Effector CD8-positive, alpha-beta T cell (primary cell): ENCODE measurements around the gene SPECC1.
"Not testable (repeated sequence)": the region's sequence is repeated elsewhere in the genome, so short reads cannot be mapped to it uniquely, and the experiment has no call there.

Experiments used
- DNase-seq: peaks from one replicate; lab custom pipeline; 2025; lab: John Stamatoyannopoulos, UW

The SPECC1 gene

DNA sequence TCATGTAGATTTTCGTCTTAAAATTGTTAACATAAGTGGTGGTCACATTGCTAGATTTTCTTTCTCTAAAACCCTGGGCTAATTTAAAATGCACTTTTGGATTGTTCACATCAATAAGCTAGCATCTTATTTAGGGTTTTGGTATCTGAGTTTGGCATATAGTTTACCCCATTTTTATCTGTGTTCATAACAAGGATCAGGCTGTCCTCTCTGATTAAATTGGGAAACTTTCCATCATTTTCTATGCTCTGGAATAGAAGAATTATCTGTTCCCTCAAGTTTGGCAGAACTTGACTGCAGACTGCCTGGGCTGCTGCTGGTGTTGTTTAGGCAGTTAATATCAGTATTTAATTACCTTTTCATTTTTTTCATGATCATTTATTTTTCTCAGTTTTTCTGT is 1.8 kb downstream of the SPECC1 start:
- no peak for DNase-seq

- DNase-seq = no peak
Measured at GRCh38 chr17:20012017-20012536, 2.9 kb downstream of the SPECC1 start.

- DNase-seq = not testable (repeated sequence)
Measured at GRCh38 chr17:20016475-20016992, 7.4 kb downstream of the SPECC1 start.

DNA sequence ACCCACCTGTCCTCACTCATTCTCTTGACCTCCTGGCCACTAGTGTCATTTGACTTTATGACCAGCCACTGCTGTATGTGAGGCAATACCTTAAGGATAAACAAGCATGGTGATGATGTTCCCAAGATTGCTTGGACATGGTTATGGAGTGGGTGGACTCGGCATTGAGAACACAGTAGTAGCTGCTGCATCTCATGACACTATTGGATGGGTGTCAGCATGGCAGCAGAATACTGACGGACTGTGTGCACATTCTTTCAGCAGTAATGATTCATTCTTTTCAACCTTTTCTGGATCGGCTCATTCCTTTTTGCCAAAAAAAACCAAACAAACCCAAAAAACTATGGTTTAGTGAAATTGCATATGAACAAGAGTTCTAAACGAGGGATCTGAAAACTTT is 13.5 kb downstream of the SPECC1 start:
- no peak for DNase-seq

DNA sequence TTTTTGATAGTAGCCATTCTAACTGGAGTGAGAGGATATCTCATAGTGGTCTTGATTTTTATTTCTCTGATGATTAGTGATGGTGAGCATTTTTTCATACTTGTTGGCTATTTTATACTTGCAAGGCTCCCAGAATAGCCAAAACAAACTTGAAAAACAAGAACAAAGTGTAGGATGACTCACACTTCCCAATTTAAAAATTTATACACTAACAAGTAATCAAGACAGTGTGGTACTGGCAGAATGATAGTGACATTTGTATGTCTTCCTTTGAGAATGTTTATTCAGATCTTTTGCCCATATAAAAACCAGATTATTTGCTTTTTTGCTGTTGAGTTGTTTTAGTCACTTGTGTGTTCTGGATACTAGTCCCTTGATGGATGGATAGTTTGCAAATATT is 17.8 kb downstream of the SPECC1 start:
- no peak for DNase-seq

- DNase-seq = no peak
Measured at GRCh38 chr17:20028443-20028842, 19.3 kb downstream of the SPECC1 start.

GRCh38 chr17:20032636-20033035 is 23.5 kb downstream of the SPECC1 start:
- DNase-seq = no peak

GRCh38 chr17:20033415-20033814 is 24.3 kb downstream of the SPECC1 start:
- no peak for DNase-seq

DNA sequence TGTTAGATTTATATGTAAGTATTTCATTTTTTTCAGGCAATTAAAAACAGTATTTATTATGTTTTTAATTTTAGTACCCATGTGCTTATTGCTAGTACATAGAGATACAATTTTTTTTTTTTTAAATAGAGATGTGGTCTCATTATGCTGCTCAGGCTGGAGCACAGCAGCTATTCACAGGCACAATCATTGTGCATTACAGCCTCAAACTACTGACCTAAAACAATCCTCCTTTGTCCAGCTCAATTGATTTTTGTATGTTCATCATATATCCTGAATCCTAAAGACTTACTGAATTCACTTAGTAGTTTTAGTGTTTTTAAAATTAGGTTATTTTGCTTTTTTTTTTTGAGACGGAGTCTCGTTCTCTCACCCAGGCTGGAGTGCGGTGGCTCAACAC is 26.3 kb downstream of the SPECC1 start:
- no peak for DNase-seq

DNA sequence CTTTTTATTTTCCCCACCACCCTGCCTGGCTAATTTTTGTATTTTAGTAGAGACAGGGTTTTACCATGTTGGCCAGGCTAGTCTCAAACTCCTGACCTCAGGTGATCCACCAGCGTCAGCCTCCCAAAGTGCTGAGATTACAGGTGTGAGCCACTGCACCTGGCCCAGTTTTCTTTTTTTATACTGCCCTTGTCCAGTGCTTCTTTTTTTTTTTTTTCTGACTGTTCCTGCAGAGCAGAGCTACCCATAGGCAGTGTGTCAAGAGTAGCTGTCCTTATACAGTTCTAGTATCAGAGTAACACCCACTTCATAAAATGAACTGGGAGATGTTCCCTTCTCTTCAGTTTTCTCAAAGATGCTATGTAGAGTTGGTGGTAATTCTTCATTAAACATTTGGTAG is 28.1 kb downstream of the SPECC1 start:
- DNase-seq = not testable (repeated sequence)

DNA sequence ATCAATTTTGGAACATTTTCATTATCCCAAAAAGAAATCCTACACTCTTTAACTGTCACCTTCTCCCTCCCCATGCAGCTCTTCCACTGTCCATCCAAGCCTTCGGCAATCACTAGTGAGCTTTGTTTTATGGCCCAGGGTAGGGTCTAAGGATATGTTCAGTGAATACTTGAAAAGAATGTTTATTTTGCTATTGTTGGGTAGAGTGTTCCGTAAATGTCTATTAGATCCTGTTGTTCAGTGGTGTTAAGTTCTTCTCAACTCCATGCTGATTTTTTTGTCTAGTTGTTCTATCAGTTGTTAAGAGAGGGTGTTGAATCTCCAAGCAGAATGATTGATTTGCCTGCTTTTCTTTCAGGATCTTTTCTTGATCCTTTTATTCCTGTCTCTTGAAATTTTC is 29.9 kb downstream of the SPECC1 start:
- no peak for DNase-seq

GRCh38 chr17:20040216-20040615 is 31.1 kb downstream of the SPECC1 start:
- no peak for DNase-seq

DNA sequence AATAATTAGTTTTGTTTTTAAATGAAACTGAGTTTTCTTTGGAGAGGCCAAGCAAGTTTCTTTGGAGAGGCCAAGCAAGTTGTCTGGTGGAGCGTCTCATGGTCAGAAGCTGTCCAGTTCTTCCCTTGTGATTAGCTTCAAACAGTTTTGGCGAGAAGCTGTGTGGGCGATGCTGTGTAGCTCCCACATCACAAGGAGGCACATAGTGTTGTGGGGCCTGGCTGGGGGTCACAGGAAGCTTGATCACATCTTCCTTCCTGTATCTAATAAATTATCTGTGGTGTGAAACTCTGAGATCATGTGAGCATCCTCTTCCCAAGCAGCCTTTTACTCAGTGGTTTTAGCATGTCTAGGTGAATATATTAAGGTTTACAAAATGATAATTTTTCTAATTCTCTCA is 33.9 kb downstream of the SPECC1 start:
- DNase-seq = no peak

DNA sequence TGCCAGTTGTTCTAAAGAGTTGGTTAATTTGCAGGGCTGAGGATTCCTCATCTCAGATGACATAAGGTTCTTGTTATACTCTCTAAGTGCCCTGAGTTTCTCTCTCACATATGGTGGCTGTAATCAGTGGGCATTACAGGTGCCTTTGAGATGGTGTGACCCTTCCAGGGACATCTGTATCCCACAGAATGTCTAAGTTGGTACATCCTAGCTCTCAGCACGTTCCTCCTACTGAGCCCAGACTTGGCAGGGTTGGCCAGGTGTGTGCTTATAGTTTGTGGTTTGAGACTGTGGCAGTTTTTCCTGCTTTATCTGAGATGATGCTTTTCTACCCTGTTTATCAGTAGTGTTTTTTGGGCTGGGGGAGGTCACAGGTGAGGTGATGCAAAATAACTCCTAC is 36.3 kb downstream of the SPECC1 start:
- no peak for DNase-seq

DNA sequence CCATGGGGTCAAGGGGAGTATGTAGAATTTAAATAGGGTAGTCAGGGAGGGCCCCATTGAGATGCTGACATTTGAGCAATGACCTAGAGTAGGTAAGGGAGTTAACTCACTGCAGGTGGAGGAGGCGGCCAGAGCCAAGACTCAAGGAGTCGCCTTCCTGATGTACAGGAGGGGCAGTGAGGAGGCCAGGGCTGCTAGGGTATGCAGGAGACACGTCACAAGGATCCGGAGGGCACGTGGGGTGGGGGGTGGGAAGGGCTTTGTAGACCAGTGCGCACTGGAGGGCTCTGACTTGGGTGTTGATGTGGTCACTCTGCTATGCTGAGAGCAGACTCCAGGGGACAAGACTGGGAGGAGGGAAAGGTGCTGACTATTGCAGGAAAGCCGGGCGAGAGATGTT is 37.5 kb downstream of the SPECC1 start:
- no peak for DNase-seq

- DNase-seq = no peak
Measured at GRCh38 chr17:20051624-20052023, 42.5 kb downstream of the SPECC1 start.

DNA sequence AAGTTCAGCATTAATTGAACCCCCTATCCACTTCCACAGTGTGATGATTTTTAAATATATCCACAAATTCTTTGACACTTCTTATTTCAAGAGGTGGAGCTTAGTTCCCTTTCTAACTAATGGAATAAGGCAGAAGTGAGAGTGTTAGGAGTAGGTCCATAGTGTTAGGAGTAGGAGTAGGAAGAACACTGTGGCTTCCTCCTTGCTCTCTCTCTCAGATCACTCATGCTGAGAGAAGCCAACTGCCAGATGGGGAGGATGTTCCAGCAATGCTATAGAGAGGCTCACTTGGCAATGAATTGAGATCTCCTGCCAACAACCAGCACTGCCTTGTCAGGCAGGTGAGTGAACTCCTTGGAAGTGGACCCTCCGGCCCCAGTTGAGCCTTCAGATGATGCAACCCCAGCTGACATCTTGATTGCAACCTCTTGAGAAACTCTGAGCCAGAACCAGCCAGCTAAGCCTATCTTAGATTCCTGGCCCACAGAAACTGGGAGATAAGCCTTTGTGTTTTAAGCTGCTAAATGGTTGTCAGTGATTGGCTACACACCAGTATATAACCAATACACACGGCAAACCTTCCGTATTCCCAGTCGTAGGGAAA is 44.3 kb downstream of the SPECC1 start:
- no peak for DNase-seq

- no peak for DNase-seq
Measured at GRCh38 chr17:20059728-20060188, 50.6 kb downstream of the SPECC1 start.

- no peak for DNase-seq
Measured at GRCh38 chr17:20063665-20064648, 54.8 kb downstream of the SPECC1 start.

DNA sequence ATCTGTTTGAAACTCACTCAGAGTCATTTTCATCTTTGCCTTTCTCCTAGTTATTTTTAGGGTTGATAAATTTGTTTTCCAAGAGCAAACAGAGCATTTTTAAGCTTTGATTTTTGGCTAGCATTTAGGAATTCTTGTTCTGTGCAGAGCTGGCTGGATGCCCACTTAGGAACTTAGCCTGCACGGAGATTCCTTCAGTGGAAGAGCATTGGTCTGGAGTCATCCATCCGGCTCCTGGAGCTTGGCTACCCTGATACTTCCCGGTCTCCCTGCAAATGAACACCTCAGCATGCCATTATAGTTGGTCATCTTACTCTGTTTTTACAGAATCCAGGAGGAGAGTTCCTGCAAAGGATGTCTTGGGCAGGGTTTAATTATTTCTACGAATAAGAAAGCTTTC is 57.1 kb downstream of the SPECC1 start:
- DNase-seq = no peak

GRCh38 chr17:20067711-20068110 is 58.6 kb downstream of the SPECC1 start:
- DNase-seq = no peak

- no peak for DNase-seq
Measured at GRCh38 chr17:20068445-20068844, 59.3 kb downstream of the SPECC1 start.
